ENCODE data around the gene ENTPD7. TPM values are rescaled to one million over a fixed set of nuclear protein-coding genes. Genes with fewer than 3 reads are reported as not detected.

The ENTPD7 gene
- total RNA-seq, 2 donors from 2014 or later: 22.6 to 23.9 TPM

GRCh38 chr10:99693933-99694583, 34.7 kb downstream of the ENTPD7 start:
- H3K9ac ChIP-seq (ENCODE audit: low read depth in 2 of 2, low read length in 2 of 2): no peak overlapping the region
- no peak for DNase-seq
- H3K27me3 ChIP-seq: no peaks in the 10 kb centered on the region
- H3K4me1 ChIP-seq: no peaks in the 10 kb centered on the region
- H3K27ac ChIP-seq: no peak overlapping the region
- no peak for TF ChIP-seq CTCF (IDR thresholded peaks at IDR 0.05)
- intact Hi-C loops (cut with DNase I): no loop called here
- no peak overlapping the region for H3K4me3 ChIP-seq
- H3K36me3 ChIP-seq: peaks cover 6% of the 10 kb centered on the region
- H3K9me3 ChIP-seq: no peaks in the 10 kb centered on the region

DNA sequence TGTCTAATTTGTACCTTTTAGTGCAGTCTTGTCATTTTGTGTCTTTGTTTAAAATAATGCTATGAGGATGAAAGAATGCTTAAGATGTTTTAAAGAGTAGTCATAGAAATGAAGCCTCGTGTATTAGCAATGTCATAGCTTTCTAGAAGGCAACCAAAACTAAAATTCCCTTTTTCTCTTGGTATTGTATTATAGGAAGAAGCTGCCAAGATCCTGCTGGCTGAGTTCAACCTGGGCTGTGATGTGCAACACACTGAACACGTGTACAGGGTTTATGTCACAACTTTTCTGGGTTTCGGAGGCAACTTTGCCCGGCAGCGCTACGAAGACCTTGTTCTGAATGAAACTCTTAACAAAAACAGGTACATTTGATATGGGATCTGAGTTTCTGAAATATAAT, 36.5 kb downstream of the ENTPD7 start:
- TF ChIP-seq CTCF (IDR thresholded peaks at IDR 0.05): no peak
- Histone ChIP-seq H3K36me3 (peaks cover 6% of the 10 kb centered on the region), H3K4me1 (no peaks in the 10 kb centered on the region), H3K9ac (ENCODE audit: low read depth in 2 of 2, low read length in 2 of 2) (no peak overlapping the region), H3K9me3 (no peaks in the 10 kb centered on the region), H3K27me3 (no peaks in the 10 kb centered on the region), H3K4me3 (no peak overlapping the region), H3K27ac (no peak overlapping the region)
- intact Hi-C loops (cut with DNase I): loop anchor here (5.0 kb wide), 1 partner anchor 138 kb away; no protein-coding TSS in a partner anchor
- DNase-seq: no peak

- H3K9ac ChIP-seq (ENCODE audit: low read depth in 2 of 2, low read length in 2 of 2): no peak overlapping the region
- H3K27ac ChIP-seq: no peak overlapping the region
- H3K9me3 ChIP-seq: no peaks in the 10 kb centered on the region
- H3K4me1 ChIP-seq: no peaks in the 10 kb centered on the region
- no peak for TF ChIP-seq CTCF (IDR thresholded peaks at IDR 0.05)
- no peak overlapping the region for H3K4me3 ChIP-seq
- no peak for DNase-seq
- intact Hi-C loops (cut with DNase I): loop anchor here (5.0 kb wide), 1 partner anchor 141 kb away; no protein-coding TSS in a partner anchor
- peaks cover 6% of the 10 kb centered on the region for H3K36me3 ChIP-seq
- no peaks in the 10 kb centered on the region for H3K27me3 ChIP-seq
These were observed 39.3 kb downstream of the ENTPD7 start for GRCh38 chr10:99698504-99699080.

GRCh38 chr10:99700649-99701048, 41.3 kb downstream of the ENTPD7 start:
- no peaks in the 10 kb centered on the region for H3K4me1 ChIP-seq
- H3K9me3 ChIP-seq: no peaks in the 10 kb centered on the region
- H3K4me3 ChIP-seq: no peak overlapping the region
- peaks cover 16% of the 10 kb centered on the region for H3K36me3 ChIP-seq
- intact Hi-C loops (cut with DNase I): no loop called here
- H3K9ac ChIP-seq (ENCODE audit: low read depth in 2 of 2, low read length in 2 of 2): no peak overlapping the region
- no peaks in the 10 kb centered on the region for H3K27me3 ChIP-seq
- no peak overlapping the region for H3K27ac ChIP-seq
- DNase-seq: no peak
- no peak for TF ChIP-seq CTCF (IDR thresholded peaks at IDR 0.05)

- H3K9ac ChIP-seq (ENCODE audit: low read depth in 2 of 2, low read length in 2 of 2): no peak overlapping the region
- DNase-seq: no peak
- no peak for TF ChIP-seq CTCF (IDR thresholded peaks at IDR 0.05)
- no peaks in the 10 kb centered on the region for H3K9me3 ChIP-seq
- no peak overlapping the region for H3K4me3 ChIP-seq
- H3K27ac ChIP-seq: peak overlapping the region; percentile 8
- H3K36me3 ChIP-seq: peaks cover 10% of the 10 kb centered on the region
- intact Hi-C loops (cut with DNase I): no loop called here
- no peaks in the 10 kb centered on the region for H3K4me1 ChIP-seq
- no peaks in the 10 kb centered on the region for H3K27me3 ChIP-seq
These were observed 49.2 kb downstream of the ENTPD7 start for GRCh38 chr10:99708428-99709012.

Data from colonic mucosa (tissue), 4 donors.